NCI-H1105 treated with DMSO at 0.1 percent for 48 hours (cell line): ENCODE measurements around the gene FAM217A.

Experiments
- DNase-seq: peaks from one replicate; lab custom pipeline; 2025; lab: John Stamatoyannopoulos, UW

The FAM217A gene

GRCh38 chr6:4021133-4021853 is 57.6 kb downstream of the FAM217A start:
- peak; percentile 97 for DNase-seq

DNA sequence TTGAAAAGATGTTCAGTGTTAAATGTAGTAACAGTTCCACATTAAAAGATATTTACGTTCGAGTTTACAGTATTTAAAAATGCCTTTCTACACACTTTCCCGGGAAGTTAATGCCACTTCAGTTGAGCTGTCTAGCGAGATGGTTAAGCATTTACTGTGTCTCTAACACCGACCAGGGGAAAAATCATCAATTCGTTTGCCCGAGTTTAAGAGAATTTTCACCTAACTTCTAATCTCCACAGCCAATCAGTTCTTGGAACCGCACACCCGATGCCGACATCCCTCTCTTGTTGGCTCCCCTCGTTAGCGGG is 58.2 kb downstream of the FAM217A start:
- DNase-seq = no peak

GRCh38 chr6:4018924-4019236 is 60.1 kb downstream of the FAM217A start:
- no peak for DNase-seq
